GM19240 (cell line): Measurements from ENCODE around the gene CYP17A1.
"Not testable (repeated sequence)": the region's sequence is repeated elsewhere in the genome, so short reads cannot be mapped to it uniquely, and the experiment has no call there.

ENCODE experiments used
- DNase-seq: peaks from one replicate; pipeline ENCODE4 v3.0.0; 2011; ENCODE audit warnings: low spot score; ENCODE audit not compliant: insufficient read length

The CYP17A1 gene, protein sequence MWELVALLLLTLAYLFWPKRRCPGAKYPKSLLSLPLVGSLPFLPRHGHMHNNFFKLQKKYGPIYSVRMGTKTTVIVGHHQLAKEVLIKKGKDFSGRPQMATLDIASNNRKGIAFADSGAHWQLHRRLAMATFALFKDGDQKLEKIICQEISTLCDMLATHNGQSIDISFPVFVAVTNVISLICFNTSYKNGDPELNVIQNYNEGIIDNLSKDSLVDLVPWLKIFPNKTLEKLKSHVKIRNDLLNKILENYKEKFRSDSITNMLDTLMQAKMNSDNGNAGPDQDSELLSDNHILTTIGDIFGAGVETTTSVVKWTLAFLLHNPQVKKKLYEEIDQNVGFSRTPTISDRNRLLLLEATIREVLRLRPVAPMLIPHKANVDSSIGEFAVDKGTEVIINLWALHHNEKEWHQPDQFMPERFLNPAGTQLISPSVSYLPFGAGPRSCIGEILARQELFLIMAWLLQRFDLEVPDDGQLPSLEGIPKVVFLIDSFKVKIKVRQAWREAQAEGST

GRCh38 chr10:102837230-102837721, at the start of gene CYP17A1:
Gene CYP17A1, minus strand, starts transcription at chr10:102837413. Its CDS starts 52 bp downstream, at chr10:102837361.
- no peak for DNase-seq

DNA sequence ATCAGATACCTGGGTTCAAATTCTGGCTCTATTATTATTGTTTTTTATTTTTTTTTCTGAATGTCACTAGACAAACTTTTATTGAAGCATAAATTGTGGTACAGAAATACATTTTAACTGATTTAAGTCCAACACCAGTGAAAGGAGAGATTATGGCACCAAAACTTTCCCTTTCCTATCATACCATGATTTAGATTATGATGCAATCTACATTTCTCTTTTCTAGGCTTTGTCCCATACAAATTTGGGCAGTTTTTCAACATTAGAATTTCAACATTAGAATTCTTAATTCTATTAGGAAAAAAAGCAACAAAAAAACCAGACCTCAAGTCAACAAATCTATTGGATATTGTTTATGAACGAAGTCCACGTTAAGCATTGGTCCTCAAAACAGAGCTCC, 43.0 kb upstream of the CYP17A1 start:
- no peak for DNase-seq

GRCh38 chr10:102878629-102879028, 41.4 kb upstream of the CYP17A1 start:
- DNase-seq = no peak

DNA sequence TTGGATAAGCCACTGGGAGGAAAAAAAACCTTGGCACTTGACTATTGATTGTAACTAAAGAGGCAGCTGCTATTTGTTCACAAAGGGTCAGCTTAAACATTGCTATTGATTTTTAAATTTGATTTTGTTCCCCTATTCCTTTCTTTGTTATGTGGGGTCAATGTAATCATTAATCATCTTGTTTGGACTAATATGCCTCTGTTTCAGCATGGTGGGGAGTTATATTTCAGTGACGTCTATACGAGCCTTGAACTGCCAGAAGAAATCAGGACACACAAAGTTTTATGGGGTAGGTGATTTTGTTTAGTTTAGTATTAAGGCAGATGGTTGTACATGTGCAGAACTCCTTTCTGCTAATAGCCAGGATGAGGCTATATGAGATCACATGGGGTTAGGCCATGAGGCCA, 39.5 kb upstream of the CYP17A1 start:
- no peak for DNase-seq

DNA sequence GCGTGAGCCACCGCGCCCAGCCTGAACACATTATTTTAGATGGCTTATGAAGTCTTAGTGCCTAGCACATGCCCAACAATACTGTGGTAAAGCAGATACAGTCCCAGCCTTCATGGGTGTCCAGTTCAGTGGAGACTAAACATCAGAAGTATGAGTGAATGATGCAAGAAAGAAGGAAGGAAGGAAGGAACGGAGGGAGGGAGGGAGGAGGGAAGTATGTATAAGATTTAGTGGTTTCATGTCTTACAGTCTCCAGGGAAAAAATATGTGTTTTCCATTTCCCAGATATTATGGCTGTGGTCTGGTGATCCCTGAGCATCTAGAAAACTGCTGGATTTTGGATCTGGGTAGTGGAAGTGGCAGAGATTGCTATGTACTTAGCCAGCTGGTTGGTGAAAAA, 35.0 kb upstream of the CYP17A1 start:
- DNase-seq = no peak

DNA sequence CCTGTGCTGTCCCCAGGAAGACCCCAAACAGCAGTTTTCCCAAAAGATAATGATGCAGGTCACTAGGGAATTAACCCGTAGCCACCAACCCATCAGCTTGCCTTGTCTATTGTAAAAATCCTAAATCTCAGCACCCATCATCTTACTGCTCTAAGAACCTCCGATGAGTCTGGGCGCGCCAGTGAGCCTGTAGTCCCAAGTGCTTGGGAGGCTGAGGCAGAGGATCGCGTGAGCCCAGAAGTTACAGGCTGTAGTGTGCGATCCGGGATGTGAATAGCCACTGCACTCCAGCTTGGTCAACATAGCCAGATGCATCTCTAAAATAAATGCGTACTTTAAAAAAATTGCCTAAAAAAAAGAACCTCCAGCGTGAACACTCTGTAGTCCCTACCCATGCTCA, 33.0 kb upstream of the CYP17A1 start:
- DNase-seq = no peak

DNA sequence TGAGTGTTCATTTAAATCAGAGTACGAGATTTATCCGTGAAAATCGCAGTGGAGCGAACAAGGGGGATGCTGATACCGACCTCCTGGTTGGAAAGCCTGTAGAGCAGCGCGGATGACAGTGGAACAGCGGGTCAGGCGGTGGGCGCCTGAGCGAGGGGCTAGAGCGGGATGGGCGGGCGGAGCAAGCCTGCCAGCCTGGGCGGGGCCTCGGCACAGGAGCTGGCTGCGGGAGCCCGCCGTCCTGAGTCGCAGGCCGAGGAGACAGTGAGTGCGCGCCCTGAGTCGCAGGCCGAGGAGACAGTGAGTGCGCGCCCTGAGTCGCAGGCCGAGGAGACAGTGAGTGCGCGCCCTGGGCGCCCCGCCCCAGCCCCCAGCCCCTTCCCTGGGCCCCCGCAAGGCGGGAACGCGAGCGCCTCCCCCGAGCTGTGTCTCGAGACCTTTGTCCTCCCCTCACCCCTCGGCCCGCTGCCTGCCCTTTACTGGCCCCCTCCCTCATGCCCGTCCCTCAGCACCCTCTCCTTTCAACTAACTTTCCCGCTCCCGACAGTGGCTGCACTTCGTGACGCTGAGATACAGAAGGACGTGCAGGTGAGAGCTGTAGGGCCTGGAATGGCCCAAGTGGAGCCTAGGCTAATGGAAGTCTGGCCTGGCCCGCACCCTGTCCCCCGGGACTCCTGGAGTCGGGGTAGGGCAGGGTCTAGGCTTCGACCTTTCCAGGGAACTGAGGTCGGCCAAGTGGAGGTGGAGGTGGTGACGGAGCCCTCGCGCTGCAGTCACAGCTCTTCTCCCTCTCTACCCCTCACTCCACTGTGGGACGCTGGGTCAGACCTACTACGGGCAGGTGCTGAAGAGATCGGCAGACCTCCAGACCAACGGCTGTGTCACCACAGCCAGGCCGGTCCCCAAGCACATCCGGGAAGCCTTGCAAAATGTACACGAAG, 32.3 kb upstream of the CYP17A1 start, which contains the start of gene AS3MT:
Gene AS3MT, plus strand, starts transcription at position 213 of the 941 bp plus-strand sequence. Its CDS starts 123 bp downstream, at position 336.
- no peak for DNase-seq

DNA sequence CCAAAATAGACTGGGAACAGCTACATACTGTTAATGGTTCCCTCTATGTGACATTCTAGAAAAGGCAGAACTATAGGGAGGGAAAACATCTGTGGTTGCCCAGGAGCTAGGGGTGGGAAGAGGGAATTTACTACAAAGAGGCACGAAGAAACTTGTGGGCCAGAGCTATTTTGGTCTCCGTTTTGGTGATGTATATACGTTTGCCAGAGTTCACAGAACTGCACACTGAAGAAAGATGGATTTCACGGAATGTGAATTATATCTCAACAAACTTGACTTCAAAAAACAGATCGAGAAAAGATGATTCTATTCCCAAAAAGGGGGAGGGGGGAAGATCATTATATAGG, 31.7 kb upstream of the CYP17A1 start:
- no peak for DNase-seq

- no peak for DNase-seq
Observed at GRCh38 chr10:102865620-102866019, 28.4 kb upstream of the CYP17A1 start.

GRCh38 chr10:102863660-102864059, 26.4 kb upstream of the CYP17A1 start:
- DNase-seq = no peak

DNA sequence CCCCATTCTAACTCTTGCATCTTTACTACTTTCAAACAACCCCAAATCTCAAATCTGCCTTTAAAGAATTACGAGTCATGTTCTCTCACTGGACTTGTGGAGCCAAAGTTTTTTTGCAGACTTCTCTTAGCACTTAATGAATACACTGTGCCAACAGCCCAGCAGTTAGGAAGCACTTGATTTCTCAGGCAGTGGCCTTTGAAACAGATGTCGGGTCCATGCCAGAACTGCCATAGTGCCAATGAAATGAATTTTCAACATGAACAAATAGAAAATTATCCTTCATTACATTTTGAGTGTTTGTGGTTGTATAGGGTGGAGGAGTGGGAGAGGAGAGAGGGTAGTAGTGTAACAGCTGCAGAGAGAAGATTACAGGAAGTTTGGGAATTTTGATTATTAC, 22.7 kb upstream of the CYP17A1 start:
- DNase-seq = no peak

DNA sequence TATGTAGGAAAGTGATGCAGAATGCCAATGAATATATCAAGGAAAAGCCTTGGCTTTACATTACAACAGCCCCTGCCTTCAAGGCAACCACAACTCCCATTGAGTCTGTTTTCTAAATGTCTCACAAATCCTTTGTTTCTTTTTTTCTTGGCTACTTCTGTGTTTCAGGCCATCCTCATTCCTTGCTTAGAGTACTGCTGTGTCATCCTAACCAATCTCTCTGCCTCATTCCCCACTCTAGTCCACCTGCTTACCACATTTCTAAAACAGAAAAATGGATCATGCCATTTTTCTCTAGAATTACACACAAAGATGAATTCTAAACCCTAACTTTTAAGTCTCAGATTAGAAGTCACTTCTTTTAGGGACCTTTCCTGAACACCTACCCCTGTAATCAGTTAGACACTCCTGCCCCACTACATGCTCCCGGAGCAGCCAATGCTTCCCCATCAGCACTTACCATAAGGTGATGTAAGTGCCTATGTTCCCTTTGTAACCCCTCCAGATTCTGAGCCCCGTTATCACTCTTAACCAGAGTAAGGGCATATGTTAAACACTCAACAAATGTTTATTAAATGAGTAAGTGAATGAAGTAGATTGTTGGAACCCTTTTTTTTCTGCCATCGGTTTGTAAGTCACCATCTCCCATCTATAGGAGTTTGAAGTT, 19.7 kb upstream of the CYP17A1 start:
- DNase-seq = no peak

DNA sequence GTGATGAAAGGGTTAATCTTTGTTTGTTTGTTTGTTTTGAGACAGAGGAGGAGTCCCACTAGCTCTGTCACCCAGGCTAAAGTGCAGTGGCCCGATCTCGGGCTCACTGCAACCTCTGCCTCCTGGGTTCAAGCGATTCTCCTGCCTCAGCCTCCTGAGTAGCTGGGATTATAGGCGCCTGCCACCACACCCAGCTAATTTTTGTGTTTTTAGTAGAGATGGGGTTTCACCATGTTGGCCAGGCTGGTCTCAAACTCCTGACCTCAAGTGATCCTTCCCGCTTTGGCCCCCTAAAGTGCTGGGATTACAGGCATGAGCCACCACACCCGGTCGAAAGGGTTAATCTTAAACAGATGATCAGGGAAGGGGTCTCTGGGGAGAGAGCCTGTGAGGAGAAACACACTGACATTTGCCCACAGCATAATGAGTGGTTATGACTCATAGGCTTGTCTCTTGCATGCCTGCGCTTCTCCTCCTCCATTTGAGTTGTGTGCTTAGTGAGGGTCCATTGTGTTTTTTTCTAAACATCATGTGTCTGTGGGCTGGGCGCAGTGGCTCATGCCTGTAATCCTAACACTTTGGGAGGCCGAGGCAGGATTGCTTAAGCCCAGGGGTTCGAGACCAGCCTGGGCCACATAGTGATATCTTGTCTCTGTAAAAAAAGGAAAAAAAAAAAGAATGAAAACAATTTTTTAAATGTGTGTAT, 18.7 kb upstream of the CYP17A1 start:
- not testable (repeated sequence) for DNase-seq

- not testable (repeated sequence) for DNase-seq
Observed at GRCh38 chr10:102853237-102853636, 16.0 kb upstream of the CYP17A1 start.

DNA sequence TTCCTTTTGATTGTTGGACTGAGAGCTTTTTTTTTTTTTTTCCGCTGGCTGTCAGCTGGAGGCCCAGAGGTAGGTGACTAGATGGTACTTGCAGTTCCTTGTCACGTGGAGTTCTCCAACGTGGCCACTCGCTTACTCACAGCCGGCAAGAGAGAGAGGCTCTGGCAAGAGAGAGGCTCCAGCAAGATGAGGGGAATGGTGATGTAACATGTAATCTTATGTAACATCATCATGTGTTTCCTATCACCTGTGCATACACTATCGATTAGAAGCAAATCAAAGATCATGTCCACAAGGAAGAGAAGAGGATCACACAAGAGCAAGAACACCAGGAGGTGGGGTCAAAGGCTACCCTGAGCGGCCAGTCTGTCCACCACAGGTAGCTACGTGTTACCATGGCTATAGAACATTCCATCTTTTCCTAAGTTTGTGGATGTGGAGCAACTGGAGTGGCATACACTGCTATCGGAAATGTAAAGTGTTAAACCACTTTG, 12.9 kb upstream of the CYP17A1 start:
- no peak for DNase-seq

GRCh38 chr10:102845352-102845902, 8.2 kb upstream of the CYP17A1 start:
- no peak for DNase-seq

DNA sequence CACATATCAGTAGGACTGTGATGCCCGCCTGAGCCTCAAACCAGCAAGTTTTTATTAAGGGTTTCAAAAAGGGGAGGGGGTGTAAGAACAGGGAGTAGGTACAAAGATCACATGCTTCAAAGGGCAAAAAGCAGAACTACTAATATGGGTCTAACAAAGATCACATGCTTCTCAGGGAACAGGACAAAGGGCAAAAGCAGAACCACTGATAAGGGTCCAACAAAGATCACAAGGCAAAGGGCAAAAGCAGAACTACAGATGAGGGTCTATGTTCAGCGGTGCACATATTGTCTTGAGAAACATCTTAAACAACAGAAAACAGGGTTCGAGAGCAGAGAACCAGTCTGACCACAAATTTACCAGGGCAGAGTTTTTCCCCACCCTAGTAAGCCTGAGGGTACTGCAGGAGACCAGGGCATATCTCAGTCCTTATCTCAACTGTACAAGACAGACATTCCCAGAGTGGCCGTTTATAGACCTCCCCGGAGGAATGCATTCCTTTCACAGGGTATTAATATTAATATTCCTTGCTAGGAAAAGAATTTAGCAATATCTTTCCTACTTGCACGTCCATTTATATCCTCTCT, 7.1 kb upstream of the CYP17A1 start:
- not testable (repeated sequence) for DNase-seq

DNA sequence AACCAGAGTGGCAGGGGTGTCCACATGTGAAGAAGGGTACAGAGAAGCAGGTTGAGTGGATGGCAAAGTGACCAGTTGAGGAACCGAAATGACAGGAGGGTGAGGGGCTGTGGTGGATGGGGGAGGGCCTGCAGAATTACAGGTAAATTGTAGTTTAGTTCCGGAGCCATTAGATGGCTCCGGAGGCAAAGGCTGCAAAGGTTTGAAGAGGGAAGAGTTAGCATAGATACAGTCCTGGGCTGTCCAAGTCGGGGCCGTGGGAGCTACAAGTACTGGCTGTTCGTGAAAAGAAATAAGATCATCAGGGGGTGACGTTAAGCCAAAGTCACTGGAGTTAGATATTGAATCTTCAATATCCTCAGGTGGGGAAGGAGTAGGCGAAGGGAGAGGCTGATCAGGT, 5.9 kb upstream of the CYP17A1 start:
- DNase-seq = not testable (repeated sequence)

GRCh38 chr10:102841827-102842345, 4.7 kb upstream of the CYP17A1 start:
- DNase-seq = no peak
